Coronary artery (tissue), 2 donors: ENCODE results near the gene NFATC2.
A peak's percentile ranks its signal among the peaks of the same experiment; 100 is the strongest.
"Not testable (repeated sequence)": the region's sequence is repeated elsewhere in the genome, so short reads cannot be mapped to it uniquely, and the experiment has no call there.

Source experiments
- DNase-seq: peaks from one replicate; pipeline ENCODE4 v3.0.0-alpha.2; 2017; ENCODE audit warnings: low spot score
- H3K27ac ChIP-seq, 2 donors: fragments of 200-600 bp; sonication (generic); one replicate each; pipeline ENCODE4 v1.5.1; 2016 to 2019
- H3K4me3 ChIP-seq: fragments of 200-600 bp; sonication (generic); 2 replicates; pipeline ENCODE4 v1.5.1; 2016; ENCODE audit warnings: mild to moderate bottlenecking, moderate library complexity
- CTCF ChIP-seq: fragments of 200-600 bp; sonication (generic); IDR thresholded peaks from one replicate; pipeline ENCODE4 v1.5.1; 2019; ENCODE audit warnings: antibody characterized with exemption

Gene NFATC2

GRCh38 chr20:51462566-51463276 lies 79.8 kb downstream of the NFATC2 start:
- no peak for TF ChIP-seq CTCF
- H3K27ac ChIP-seq: peak overlapping the region; percentile 11 to 46

DNA sequence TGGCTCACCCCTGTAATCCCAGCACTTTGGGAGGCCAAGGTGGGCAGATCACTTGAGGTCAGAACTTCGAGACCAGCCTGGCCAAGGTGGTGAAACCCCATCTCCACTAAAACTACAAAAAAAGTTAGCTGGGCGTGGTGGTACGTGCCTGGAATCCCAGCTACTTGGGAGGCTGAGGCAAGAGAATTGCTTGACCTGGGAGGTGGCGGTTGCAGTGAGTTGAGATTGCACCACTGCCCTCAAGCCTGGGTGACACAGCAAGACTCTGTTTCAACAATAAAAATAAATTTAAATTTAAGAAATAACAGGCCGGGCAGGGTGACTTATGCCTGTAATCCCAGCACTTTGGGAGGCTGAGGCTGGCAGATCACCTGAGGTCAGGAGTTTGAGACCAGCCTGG lies 80.7 kb downstream of the NFATC2 start:
- H3K4me3 ChIP-seq, H3K27ac ChIP-seq, DNase-seq: not testable (repeated sequence)

More at GRCh38 chr20:51462566-51463276, 79.8 kb downstream of the NFATC2 start:
- peak; percentile 81 for DNase-seq
- H3K4me3 ChIP-seq: no peak overlapping the region

DNA sequence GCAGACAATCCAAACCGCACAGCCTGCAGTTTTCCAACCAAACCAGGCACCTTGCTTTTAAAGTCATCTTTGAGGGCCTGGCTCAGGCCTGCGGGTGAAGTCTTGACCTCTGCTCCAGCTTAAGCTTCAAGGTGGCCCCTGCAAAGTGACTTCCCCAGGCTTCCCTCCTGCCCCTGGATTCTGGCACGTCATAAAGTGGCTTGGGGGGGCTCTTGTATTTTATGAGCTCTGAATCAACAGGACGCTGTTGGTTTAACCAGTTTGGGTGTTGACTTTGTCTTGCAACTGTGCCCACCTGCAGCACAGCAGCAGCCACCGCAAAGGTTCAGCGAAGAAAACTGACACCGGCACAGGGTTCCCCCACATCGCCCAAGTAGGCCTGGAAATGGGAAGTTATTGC lies 81.2 kb downstream of the NFATC2 start:
- Histone ChIP-seq H3K4me3 (no peak overlapping the region), H3K27ac (no peak overlapping the region)
- no peak for TF ChIP-seq CTCF
- peak; percentile 50 for DNase-seq

DNA sequence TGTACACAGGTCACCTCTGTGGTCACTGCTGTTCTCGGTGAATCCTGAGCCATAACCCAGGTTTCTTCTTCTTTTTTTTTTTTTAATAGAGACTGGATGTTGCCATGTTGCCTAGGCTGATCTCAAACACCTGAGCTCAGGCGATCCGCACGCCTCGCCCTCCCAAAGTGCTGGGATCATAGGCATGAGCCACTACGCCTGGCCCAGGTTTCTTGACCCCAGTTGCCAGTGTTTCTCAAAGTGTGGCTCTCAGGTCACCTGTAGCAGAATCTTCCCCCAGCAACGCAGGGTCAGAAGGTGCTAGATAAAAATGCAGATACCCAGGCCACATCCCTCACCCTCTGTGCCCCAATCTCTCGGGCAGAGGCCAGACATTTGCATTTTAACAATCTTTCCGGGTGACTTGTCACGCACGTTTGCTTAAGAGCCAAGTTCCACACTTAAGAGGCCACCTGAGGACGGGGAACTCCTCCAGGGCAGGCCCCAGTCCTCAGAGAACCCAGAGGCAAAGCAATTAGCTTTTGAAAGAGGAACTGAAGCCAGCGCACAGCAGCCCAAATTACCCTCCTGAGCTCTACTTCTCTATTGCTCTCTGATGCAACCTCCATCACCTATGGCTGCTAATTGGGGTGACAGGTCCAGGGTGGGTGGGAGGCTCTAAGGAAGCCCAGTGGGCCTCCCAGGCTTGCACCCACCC lies 81.8 kb downstream of the NFATC2 start:
- Histone ChIP-seq H3K4me3 (no peak overlapping the region), H3K27ac (no peak overlapping the region)
- DNase-seq: no peak
- no peak for TF ChIP-seq CTCF

GRCh38 chr20:51460163-51460562 lies 82.4 kb downstream of the NFATC2 start:
- no peak for DNase-seq
- no peak for TF ChIP-seq CTCF
- no peak overlapping the region for H3K27ac ChIP-seq

DNA sequence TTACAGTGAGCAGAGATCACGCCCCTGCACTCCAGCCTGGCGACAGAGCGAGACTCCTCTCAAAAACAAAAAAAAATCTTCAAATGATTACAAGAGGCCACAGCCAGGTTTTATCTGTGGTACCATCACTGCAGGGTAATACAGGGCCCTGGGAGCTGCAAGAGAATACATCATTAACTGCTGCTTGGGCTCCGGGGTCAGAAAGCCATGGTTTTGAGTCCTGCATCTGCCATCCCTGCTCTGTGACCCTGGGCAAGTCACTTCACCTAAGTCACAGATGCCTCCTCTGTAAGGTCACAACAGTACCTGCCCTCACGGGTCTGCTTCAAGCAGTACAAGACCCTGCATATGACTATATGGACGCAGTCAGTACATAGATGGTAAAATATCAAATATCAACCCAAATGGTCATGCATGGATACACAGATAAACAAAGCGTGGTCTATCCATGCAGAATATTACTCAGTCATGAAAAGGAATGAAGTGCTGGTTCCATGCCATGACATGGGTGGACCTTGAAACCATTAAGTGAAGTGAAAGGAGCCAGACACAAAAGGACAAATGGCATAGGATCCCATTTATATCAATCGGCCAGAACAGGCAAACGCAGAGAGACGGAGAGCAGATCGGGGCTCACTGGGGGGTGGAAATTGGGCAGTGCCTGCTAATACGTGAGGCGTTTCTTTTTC lies 83.6 kb downstream of the NFATC2 start:
- Histone ChIP-seq H3K27ac (no peak overlapping the region), H3K4me3 (no peak overlapping the region)
- no peak for TF ChIP-seq CTCF
- peak; percentile 50 for DNase-seq

More at GRCh38 chr20:51460163-51460562, 82.4 kb downstream of the NFATC2 start:
- H3K4me3 ChIP-seq: no peak overlapping the region

DNA sequence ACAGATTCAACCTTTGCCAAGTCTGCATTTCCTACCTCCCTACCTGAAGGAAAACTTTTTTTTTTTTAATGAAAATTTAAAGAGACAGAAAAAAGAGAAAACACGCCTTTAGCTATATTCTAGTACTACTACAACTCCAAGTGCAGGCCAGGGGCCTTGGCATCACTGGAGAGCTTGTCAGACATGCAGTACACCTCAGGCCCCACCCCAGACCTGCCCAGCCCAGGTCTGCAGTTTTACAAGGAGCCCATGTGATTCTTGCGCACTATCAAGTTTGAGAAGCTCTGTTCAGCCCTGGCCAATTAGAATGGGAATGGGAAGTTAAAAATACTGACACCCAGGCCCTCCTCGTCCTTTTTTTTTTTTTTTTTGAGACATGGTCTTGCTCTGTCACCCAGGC lies 85.0 kb downstream of the NFATC2 start:
- H3K4me3 ChIP-seq: no peak overlapping the region
- no peak overlapping the region for H3K27ac ChIP-seq
- DNase-seq: peak; percentile 52
- no peak for TF ChIP-seq CTCF
